H1 (cell line): ENCODE results near the gene SLC43A2. TPM values are rescaled to one million over a fixed set of nuclear protein-coding genes. Genes with fewer than 3 reads are reported as not detected.

Experiments used
- CHD2 ChIP-seq: IDR thresholded peaks from 2 replicates; pipeline ENCODE4 v1.6.1; 2012; ENCODE audit warnings: low read length, improper control_type of control experiment
- EGR1 ChIP-seq: IDR thresholded peaks from 2 replicates; pipeline ENCODE4 v1.6.1; 2011; ENCODE audit warnings: low read depth, low read length, borderline replicate concordance
- EP300 ChIP-seq, 2 experiments: IDR thresholded peaks; 1 replicate in 1 of 2; 2 replicates in 1 of 2; pipeline ENCODE4 v1.6.1; 2011 to 2012; ENCODE audit warnings: low read depth in 2 of 2, low read length in 2 of 2, mild to moderate bottlenecking in 2 of 2, borderline replicate concordance in 1 of 2, inconsistent platforms in 1 of 2, moderate library complexity in 1 of 2
- HDAC6 ChIP-seq: IDR thresholded peaks from one replicate; pipeline ENCODE4 v1.7.1; 2012; ENCODE audit warnings: low read depth, mild to moderate bottlenecking, inconsistent platforms, low read length, moderate library complexity
- KDM1A ChIP-seq: fragments of 200-600, 300-600 bp; sonication (generic); IDR thresholded peaks from 2 replicates; pipeline ENCODE4 v1.7.1; 2016; ENCODE audit warnings: mild to moderate bottlenecking, low read length, borderline replicate concordance
- KDM4A ChIP-seq: IDR thresholded peaks from one replicate; pipeline ENCODE4 v1.7.1; 2012; ENCODE audit warnings: low read depth, mild to moderate bottlenecking, moderate library complexity, low read length, inconsistent platforms; ENCODE audit not compliant: severe bottlenecking
- KDM5A ChIP-seq: fragments of 200-600 bp; IDR thresholded peaks from 2 replicates; pipeline ENCODE4 v1.7.1; 2012; ENCODE audit warnings: mild to moderate bottlenecking, low read length, inconsistent platforms, mixed read lengths
- NRF1 ChIP-seq: IDR thresholded peaks from 2 replicates; pipeline ENCODE4 v1.6.1; 2011; ENCODE audit warnings: mild to moderate bottlenecking, low read depth, low read length, improper control_type of control experiment
- POLR2AphosphoS5 ChIP-seq: IDR thresholded peaks from 2 replicates; pipeline ENCODE4 v1.6.1; 2011; ENCODE audit warnings: low read depth, low read length
- RAD21 ChIP-seq, 2 experiments: IDR thresholded peaks in 1 of 2; conservative IDR thresholded peaks in 1 of 2; 2 replicates each; pipeline ENCODE4 v1.6.1; 2011; ENCODE audit warnings: low read depth in 2 of 2, low read length in 2 of 2, improper control_type of control experiment in 1 of 2, inconsistent platforms in 1 of 2, mild to moderate bottlenecking in 1 of 2, moderate library complexity in 1 of 2
- SIN3A ChIP-seq, 2 experiments: IDR thresholded peaks in 1 of 2; conservative IDR thresholded peaks in 1 of 2; 2 replicates each; pipeline ENCODE4 v1.6.1; 2011 to 2012; ENCODE audit warnings: low read length in 2 of 2, improper control_type of control experiment in 1 of 2, low read depth in 1 of 2, mild to moderate bottlenecking in 1 of 2
- SIX5 ChIP-seq: IDR thresholded peaks from 2 replicates; pipeline ENCODE4 v1.6.1; 2011; ENCODE audit warnings: mild to moderate bottlenecking, low read depth, low read length
- polyA plus RNA-seq, 7 experiments: library from polyadenylated mRNA; depleted of rRNA in 3 of 7; stranded (reverse) in 5 of 7; unstranded in 2 of 7; fragments of >200 nt in 5 of 7; fragments of 200-250 nt in 2 of 7; gene quantifications; 1 replicate in 5 of 7; 2 replicates in 1 of 7; 4 replicates in 1 of 7; pipeline versions ENCODE4 v1.2.1 to v1.2.3, GENCODE V29; 2011 to 2013; ENCODE audit warnings: missing spikeins in 2 of 7, mixed read lengths in 2 of 7
- total RNA-seq: library from RNA; stranded (reverse); fragmentation: NEBNext Ultra II Directional; extraction: Animal tissue kit (Norgen Biotek cat#: 25700); gene quantifications from 2 replicates; pipeline ENCODE4 v1.2.1, GENCODE V29; 2021

SLC43A2 gene
- total and polyA plus RNA-seq, 2 of the 8 experiments (the other 6 are each of a cell fraction or from before 2014, with no cell fraction given), result 6.6 to 10.5 TPM

DNA sequence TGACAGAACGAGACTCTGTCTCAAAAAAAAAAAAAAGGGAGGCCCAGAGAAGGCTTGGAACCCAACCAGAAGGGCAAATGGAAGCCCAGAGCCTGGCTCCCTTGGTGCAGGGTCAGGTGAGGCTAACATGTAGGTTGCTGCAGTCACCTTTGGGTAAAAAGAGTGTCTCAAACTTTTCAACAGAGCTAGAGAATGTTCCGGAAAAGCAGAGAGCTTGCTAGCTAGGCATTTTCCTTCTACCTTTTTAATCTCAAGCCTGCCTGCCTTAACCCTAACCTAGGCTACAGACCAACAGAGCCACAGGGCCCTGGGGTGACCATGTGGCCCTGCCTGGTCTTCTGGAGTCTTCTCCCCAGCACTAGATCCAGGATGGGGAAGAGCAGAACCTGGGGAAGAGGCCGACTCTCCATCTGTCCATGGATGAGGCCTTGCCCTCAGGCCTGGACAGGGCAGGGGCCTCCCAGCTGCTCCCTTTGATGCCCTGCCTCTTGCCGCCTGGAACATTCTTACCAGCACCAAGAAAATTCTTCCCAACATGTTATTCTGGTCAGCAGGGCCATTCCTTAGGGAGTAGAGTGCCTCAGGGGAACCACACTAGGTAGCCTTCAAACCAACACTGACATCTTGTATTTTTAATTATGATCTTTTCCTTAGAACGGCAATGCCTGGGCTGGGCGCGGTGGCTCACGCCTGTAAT is 30.1 kb downstream of the SLC43A2 start (continued):
- no peak for TF ChIP-seq KDM1A
- no peak for TF ChIP-seq SIX5
- no peak for TF ChIP-seq RAD21 (IDR thresholded peaks at IDR 0.05 in 1 of 2, conservative IDR thresholded peaks at IDR 0.05 in 1 of 2; ENCODE audit: low read depth in 2 of 2, low read length in 2 of 2)
- TF ChIP-seq KDM4A, result no peak
- TF ChIP-seq HDAC6, result no peak
- no peak for TF ChIP-seq EGR1
- no peak for TF ChIP-seq NRF1
- no peak for TF ChIP-seq CHD2
- no peak for TF ChIP-seq EP300 (IDR thresholded peaks at IDR 0.05; ENCODE audit: borderline replicate concordance in 1 of 2, low read depth in 2 of 2, low read length in 2 of 2)
- no peak for TF ChIP-seq SIN3A (conservative IDR thresholded peaks at IDR 0.05 in 1 of 2, IDR thresholded peaks at IDR 0.05 in 1 of 2; ENCODE audit: low read depth in 1 of 2, low read length in 2 of 2)
- TF ChIP-seq KDM5A, result no peak
- no peak for TF ChIP-seq POLR2AphosphoS5
